SK-N-SH treated with all-trans-retinoic acid at 6 μM for 48 hours (cell line): ENCODE measurements around the gene NUTF2.

ENCODE experiments used
- ATAC-seq: fragments of 200-7000 bp; cut with Tn5 transposase; 3 replicates; pipeline ENCODE4 v1.9.1; 2020; ENCODE audit warnings: mild to moderate bottlenecking, moderate library complexity
- ARNTL ChIP-seq: fragments of 450-650 bp; formaldehyde crosslinking; IDR thresholded peaks from 2 replicates; pipeline ENCODE4 v1.5.0; 2020; ENCODE audit warnings: low read depth, mild to moderate bottlenecking, moderate library complexity, borderline replicate concordance
- BACH2 ChIP-seq: fragments of 250-450 bp; sonication (Bioruptor Pico); IDR thresholded peaks from 2 replicates; pipeline ENCODE4 v1.9.0; 2021; ENCODE audit warnings: mild to moderate bottlenecking, borderline replicate concordance
- CSDC2 ChIP-seq: fragments of 250-450 bp; sonication (Bioruptor Pico); IDR thresholded peaks from 2 replicates; pipeline ENCODE4 v1.5.0; 2020; ENCODE audit warnings: mild to moderate bottlenecking, moderate library complexity
- ESRRG ChIP-seq: fragments of 250-450 bp; sonication (Bioruptor Pico); IDR thresholded peaks from 2 replicates; pipeline ENCODE4 v1.6.1; 2021; ENCODE audit warnings: mild to moderate bottlenecking
- GLIS3 ChIP-seq: fragments of 250-450 bp; sonication (Bioruptor Pico); IDR thresholded peaks from 2 replicates; pipeline ENCODE4 v1.5.0; 2020; ENCODE audit warnings: mild to moderate bottlenecking, moderate library complexity
- ISL1 ChIP-seq: fragments of 250-450 bp; sonication (Bioruptor Pico); IDR thresholded peaks from 2 replicates; pipeline ENCODE4 v2.1.2; 2022; ENCODE audit warnings: mild to moderate bottlenecking, moderate library complexity
- PPARA ChIP-seq: fragments of 250-450 bp; sonication (Bioruptor Pico); IDR thresholded peaks from 2 replicates; pipeline ENCODE4 v1.5.0; 2020; ENCODE audit warnings: mild to moderate bottlenecking, borderline replicate concordance
- RARB ChIP-seq: fragments of 250-450 bp; sonication (Bioruptor Pico); IDR thresholded peaks from 2 replicates; pipeline ENCODE4 v1.8.0; 2021; ENCODE audit warnings: mild to moderate bottlenecking, moderate library complexity
- SNAI2 ChIP-seq: fragments of 250-450 bp; sonication (Bioruptor Pico); IDR thresholded peaks from 2 replicates; pipeline ENCODE4 v1.5.0; 2020; ENCODE audit warnings: mild to moderate bottlenecking, moderate library complexity
- TOX ChIP-seq: fragments of 250-450 bp; sonication (Bioruptor Pico); IDR thresholded peaks from 2 replicates; pipeline ENCODE4 v1.8.0; 2021; ENCODE audit warnings: mild to moderate bottlenecking, moderate library complexity, borderline replicate concordance
- ZC3H10 ChIP-seq: fragments of 250-450 bp; sonication (Bioruptor Pico); IDR thresholded peaks from 2 replicates; pipeline ENCODE4 v1.5.1; 2021; ENCODE audit warnings: mild to moderate bottlenecking, moderate library complexity
- ZFP3 ChIP-seq: fragments of 250-450 bp; sonication (Bioruptor Pico); IDR thresholded peaks from 2 replicates; pipeline ENCODE4 v1.5.0; 2020; ENCODE audit warnings: mild to moderate bottlenecking, moderate library complexity
- ZFP30 ChIP-seq: fragments of 450-650 bp; formaldehyde crosslinking; IDR thresholded peaks from 2 replicates; pipeline ENCODE4 v1.5.0; 2022; ENCODE audit warnings: mild to moderate bottlenecking, moderate library complexity
- ZNF565 ChIP-seq: fragments of 450-650 bp; formaldehyde crosslinking; conservative IDR thresholded peaks from 2 replicates; pipeline ENCODE4 v1.5.0; 2020; ENCODE audit warnings: low read depth, mild to moderate bottlenecking, moderate library complexity
- ZNF70 ChIP-seq: fragments of 450-650 bp; formaldehyde crosslinking; IDR thresholded peaks from 2 replicates; pipeline ENCODE4 v1.5.0; 2020; ENCODE audit warnings: mild to moderate bottlenecking, moderate library complexity
- ZNF8 ChIP-seq: fragments of 450-650 bp; formaldehyde crosslinking; IDR thresholded peaks from 2 replicates; pipeline ENCODE4 v1.5.0; 2020; ENCODE audit warnings: mild to moderate bottlenecking, moderate library complexity
- TF ChIP-seq, protein P1 (sequence below): fragments of 250-450 bp; sonication (Bioruptor Pico); IDR thresholded peaks from 2 replicates; pipeline ENCODE4 v1.5.1; 2020; ENCODE audit warnings: low read depth, mild to moderate bottlenecking, moderate library complexity
- TF ChIP-seq, protein P2 (sequence below): fragments of 250-450 bp; sonication (Bioruptor Pico); IDR thresholded peaks from 2 replicates; pipeline ENCODE4 v1.8.0; 2020; ENCODE audit warnings: mild to moderate bottlenecking, moderate library complexity, borderline replicate concordance
- TF ChIP-seq, protein P3 (sequence below): fragments of 250-450 bp; sonication (Bioruptor Pico); IDR thresholded peaks from 2 replicates; pipeline ENCODE4 v1.5.0; 2020; ENCODE audit warnings: mild to moderate bottlenecking, moderate library complexity
- TF ChIP-seq, protein P4 (sequence below): fragments of 250-450 bp; sonication (Bioruptor Pico); IDR thresholded peaks from 2 replicates; pipeline ENCODE4 v1.8.0; 2021; ENCODE audit warnings: low read depth, mild to moderate bottlenecking, moderate library complexity, borderline replicate concordance
- TF ChIP-seq, protein P5 (sequence below): fragments of 250-450 bp; sonication (Bioruptor Pico); IDR thresholded peaks from 2 replicates; pipeline ENCODE4 v1.5.1; 2021; ENCODE audit warnings: mild to moderate bottlenecking, moderate library complexity

The NUTF2 gene

DNA sequence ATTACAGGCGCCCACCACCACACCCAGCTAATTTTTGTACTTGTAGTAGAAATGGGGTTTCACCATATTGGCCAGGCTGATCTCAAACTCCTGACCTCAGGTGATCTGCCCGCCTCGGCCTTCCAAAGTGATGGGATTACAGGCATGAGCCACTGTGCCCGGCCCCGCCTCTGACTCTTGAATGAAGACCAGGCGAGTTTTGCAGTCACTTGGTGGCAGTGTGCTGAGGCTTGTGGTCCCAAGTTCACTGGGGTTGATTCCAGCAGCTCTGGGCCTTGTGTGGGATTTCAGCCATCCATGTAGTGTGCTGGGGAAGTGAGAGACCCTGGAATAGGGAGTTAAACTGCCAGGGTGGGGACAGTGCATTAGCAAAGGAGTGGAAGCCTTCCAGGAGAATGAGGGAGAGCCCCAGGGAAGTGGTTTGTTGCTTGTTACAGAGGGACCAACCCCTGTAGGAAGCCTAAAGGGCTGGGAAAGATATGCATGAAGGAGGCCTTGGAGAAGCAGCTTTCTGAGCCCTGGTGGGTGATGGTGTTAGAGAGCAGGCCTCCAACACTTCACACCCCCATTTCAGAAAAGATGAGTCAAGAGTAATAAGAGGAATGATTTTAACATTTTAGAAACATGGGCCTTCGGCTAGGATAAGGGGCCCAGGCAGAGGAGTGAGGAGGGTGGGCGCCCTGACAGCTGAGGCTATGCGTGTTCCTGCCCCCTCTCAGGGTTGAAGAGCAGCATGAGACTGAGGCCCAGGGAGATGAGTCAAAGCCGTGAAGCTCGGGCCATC, 60.9 kb downstream of the NUTF2 start:
- no peak for ATAC-seq
- TF ChIP-seq ZNF8, result no peak
- TF ChIP-seq TOX (CRISPR knock-in tag), result no peak
- no peak for TF ChIP-seq PPARA (CRISPR knock-in tag)
- no peak for TF ChIP-seq CSDC2 (CRISPR knock-in tag)
- no peak for TF ChIP-seq ZNF70 (CRISPR knock-in tag)
- TF ChIP-seq, protein P1, sequence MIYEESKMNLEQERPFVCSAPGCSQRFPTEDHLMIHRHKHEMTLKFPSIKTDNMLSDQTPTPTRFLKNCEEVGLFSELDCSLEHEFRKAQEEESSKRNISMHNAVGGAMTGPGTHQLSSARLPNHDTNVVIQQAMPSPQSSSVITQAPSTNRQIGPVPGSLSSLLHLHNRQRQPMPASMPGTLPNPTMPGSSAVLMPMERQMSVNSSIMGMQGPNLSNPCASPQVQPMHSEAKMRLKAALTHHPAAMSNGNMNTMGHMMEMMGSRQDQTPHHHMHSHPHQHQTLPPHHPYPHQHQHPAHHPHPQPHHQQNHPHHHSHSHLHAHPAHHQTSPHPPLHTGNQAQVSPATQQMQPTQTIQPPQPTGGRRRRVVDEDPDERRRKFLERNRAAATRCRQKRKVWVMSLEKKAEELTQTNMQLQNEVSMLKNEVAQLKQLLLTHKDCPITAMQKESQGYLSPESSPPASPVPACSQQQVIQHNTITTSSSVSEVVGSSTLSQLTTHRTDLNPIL (CRISPR knock-in tag), result no peak
- TF ChIP-seq, protein P2, sequence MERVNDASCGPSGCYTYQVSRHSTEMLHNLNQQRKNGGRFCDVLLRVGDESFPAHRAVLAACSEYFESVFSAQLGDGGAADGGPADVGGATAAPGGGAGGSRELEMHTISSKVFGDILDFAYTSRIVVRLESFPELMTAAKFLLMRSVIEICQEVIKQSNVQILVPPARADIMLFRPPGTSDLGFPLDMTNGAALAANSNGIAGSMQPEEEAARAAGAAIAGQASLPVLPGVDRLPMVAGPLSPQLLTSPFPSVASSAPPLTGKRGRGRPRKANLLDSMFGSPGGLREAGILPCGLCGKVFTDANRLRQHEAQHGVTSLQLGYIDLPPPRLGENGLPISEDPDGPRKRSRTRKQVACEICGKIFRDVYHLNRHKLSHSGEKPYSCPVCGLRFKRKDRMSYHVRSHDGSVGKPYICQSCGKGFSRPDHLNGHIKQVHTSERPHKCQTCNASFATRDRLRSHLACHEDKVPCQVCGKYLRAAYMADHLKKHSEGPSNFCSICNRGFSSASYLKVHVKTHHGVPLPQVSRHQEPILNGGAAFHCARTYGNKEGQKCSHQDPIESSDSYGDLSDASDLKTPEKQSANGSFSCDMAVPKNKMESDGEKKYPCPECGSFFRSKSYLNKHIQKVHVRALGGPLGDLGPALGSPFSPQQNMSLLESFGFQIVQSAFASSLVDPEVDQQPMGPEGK (CRISPR knock-in tag), result no peak
- TF ChIP-seq ISL1 (CRISPR knock-in tag), result no peak
- no peak for TF ChIP-seq GLIS3 (CRISPR knock-in tag)
- TF ChIP-seq SNAI2 (CRISPR knock-in tag), result no peak
- no peak for TF ChIP-seq ARNTL (CRISPR knock-in tag)
- TF ChIP-seq ESRRG, result no peak
- no peak for TF ChIP-seq RARB (CRISPR knock-in tag)
- no peak for TF ChIP-seq ZFP30 (CRISPR knock-in tag)
- TF ChIP-seq, protein P3, sequence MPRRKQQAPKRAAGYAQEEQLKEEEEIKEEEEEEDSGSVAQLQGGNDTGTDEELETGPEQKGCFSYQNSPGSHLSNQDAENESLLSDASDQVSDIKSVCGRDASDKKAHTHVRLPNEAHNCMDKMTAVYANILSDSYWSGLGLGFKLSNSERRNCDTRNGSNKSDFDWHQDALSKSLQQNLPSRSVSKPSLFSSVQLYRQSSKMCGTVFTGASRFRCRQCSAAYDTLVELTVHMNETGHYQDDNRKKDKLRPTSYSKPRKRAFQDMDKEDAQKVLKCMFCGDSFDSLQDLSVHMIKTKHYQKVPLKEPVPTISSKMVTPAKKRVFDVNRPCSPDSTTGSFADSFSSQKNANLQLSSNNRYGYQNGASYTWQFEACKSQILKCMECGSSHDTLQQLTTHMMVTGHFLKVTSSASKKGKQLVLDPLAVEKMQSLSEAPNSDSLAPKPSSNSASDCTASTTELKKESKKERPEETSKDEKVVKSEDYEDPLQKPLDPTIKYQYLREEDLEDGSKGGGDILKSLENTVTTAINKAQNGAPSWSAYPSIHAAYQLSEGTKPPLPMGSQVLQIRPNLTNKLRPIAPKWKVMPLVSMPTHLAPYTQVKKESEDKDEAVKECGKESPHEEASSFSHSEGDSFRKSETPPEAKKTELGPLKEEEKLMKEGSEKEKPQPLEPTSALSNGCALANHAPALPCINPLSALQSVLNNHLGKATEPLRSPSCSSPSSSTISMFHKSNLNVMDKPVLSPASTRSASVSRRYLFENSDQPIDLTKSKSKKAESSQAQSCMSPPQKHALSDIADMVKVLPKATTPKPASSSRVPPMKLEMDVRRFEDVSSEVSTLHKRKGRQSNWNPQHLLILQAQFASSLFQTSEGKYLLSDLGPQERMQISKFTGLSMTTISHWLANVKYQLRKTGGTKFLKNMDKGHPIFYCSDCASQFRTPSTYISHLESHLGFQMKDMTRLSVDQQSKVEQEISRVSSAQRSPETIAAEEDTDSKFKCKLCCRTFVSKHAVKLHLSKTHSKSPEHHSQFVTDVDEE (CRISPR knock-in tag), result no peak
- TF ChIP-seq BACH2 (CRISPR knock-in tag), result no peak
- no peak for TF ChIP-seq ZC3H10 (CRISPR knock-in tag)
- TF ChIP-seq, protein P4, sequence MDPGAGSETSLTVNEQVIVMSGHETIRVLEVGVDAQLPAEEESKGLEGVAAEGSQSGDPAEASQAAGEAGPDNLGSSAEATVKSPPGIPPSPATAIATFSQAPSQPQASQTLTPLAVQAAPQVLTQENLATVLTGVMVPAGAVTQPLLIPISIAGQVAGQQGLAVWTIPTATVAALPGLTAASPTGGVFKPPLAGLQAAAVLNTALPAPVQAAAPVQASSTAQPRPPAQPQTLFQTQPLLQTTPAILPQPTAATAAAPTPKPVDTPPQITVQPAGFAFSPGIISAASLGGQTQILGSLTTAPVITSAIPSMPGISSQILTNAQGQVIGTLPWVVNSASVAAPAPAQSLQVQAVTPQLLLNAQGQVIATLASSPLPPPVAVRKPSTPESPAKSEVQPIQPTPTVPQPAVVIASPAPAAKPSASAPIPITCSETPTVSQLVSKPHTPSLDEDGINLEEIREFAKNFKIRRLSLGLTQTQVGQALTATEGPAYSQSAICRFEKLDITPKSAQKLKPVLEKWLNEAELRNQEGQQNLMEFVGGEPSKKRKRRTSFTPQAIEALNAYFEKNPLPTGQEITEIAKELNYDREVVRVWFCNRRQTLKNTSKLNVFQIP (CRISPR knock-in tag), result no peak
- TF ChIP-seq ZNF565 (CRISPR knock-in tag), result no peak
- TF ChIP-seq, protein P5, sequence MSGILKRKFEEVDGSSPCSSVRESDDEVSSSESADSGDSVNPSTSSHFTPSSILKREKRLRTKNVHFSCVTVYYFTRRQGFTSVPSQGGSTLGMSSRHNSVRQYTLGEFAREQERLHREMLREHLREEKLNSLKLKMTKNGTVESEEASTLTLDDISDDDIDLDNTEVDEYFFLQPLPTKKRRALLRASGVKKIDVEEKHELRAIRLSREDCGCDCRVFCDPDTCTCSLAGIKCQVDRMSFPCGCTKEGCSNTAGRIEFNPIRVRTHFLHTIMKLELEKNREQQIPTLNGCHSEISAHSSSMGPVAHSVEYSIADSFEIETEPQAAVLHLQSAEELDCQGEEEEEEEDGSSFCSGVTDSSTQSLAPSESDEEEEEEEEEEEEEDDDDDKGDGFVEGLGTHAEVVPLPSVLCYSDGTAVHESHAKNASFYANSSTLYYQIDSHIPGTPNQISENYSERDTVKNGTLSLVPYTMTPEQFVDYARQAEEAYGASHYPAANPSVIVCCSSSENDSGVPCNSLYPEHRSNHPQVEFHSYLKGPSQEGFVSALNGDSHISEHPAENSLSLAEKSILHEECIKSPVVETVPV (CRISPR knock-in tag), result no peak

DNA sequence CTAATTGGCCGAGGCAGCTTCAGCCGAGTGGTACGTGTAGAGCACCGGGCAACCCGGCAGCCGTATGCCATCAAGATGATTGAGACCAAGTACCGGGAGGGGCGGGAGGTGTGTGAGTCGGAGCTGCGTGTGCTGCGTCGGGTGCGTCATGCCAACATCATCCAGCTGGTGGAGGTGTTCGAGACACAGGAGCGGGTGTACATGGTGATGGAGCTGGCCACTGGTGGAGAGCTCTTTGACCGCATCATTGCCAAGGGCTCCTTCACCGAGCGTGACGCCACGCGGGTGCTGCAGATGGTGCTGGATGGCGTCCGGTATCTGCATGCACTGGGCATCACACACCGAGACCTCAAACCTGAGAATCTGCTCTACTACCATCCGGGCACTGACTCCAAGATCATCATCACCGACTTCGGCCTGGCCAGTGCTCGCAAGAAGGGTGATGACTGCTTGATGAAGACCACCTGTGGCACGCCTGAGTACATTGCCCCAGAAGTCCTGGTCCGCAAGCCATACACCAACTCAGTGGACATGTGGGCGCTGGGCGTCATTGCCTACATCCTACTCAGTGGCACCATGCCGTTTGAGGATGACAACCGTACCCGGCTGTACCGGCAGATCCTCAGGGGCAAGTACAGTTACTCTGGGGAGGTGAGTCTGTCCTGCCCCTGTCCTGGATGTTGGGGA, 62.5 kb downstream of the NUTF2 start:
- ATAC-seq, result no peak
- TF ChIP-seq ESRRG (no peak), RARB (CRISPR knock-in tag) (no peak), ZC3H10 (CRISPR knock-in tag) (no peak), SNAI2 (CRISPR knock-in tag) (no peak), ZFP3 (CRISPR knock-in tag) (no peak), CSDC2 (CRISPR knock-in tag) (no peak), PPARA (CRISPR knock-in tag) (no peak), BACH2 (CRISPR knock-in tag) (no peak), ARNTL (CRISPR knock-in tag) (no peak), ZNF70 (CRISPR knock-in tag) (no peak)
- TF ChIP-seq, protein P3 (CRISPR knock-in tag), result no peak
- TF ChIP-seq, protein P2 (CRISPR knock-in tag), result no peak
- TF ChIP-seq, protein P4 (CRISPR knock-in tag), result no peak
